ENCODE results near the gene CHAC1.

DNA sequence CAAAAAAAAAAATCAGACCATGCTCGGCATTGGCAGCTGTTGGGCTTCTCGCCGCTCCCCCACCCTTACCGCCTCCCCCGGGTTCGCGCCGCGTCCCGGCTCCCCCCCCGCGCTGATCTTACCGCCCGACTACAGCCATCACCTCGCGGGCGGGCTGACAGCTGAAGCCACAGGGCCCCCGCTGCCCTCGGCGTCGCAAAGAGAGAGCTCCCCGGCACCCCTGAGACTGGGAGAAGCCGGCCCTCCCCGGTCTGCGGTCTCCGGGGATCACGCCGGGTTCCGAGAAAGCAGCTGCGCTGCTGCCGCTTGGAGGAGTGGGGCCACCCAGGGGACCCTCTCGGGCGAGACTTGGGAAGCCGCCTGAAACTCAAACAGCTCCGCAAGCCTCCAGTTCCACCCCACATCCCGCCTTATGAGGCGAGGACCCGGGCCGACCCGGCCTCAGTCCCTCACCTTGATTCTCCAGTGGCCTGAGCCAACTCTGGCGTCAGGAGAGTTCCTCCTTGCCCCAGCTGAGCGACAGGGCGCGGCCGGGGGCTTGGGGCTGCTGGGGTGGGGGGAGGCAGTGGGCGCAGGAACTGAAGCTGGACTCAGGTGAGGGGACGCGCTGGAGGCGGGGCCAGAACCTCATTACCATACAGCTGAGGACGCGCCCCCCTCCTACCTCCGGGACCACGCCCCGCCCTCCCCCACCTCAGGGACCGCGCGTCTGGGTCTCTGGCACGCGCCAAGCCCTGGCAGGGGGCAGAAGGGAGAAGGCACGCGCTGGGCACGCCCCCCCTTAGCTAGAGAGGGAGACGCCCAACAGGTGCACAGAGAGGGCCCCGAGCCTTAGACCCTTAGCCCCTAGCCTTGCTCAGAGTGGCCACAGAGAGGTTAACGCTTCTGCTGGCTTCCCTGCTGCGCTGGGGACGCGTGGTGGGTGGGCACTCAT, 25.1 kb upstream of the CHAC1 start:
- TF ChIP-seq CTCF (IDR thresholded peaks at IDR 0.05) = no peak
- TF ChIP-seq POLR2A (IDR thresholded peaks at IDR 0.05) = no peak
